Ovary (tissue), 9 donors: ENCODE data around the gene ATP8B4. TPM values are rescaled to one million over a fixed set of nuclear protein-coding genes. Genes with fewer than 3 reads are reported as not detected.

ENCODE experiments used
- DNase-seq, 5 donors: peaks; one replicate each; pipeline ENCODE4 v3.0.0-alpha.2; 2019 to 2020
- H3K27ac ChIP-seq, 2 donors: fragments of 200-600 bp; one replicate each; pipeline versions ENCODE4 v1.5.1 to v1.8.0; 2019 to 2022
- H3K27me3 ChIP-seq: fragments of 200-600 bp; one replicate; pipeline ENCODE4 v1.8.0; 2022
- H3K36me3 ChIP-seq: fragments of 200-600 bp; sonication (generic); one replicate; pipeline ENCODE4 v1.5.1; 2019
- H3K4me1 ChIP-seq: one replicate; pipeline ENCODE4 v1.8.1; 2013; ENCODE audit warnings: mild to moderate bottlenecking, moderate library complexity; ENCODE audit not compliant: insufficient read depth
- H3K4me3 ChIP-seq: fragments of 200-600 bp; sonication (generic); one replicate; pipeline ENCODE4 v1.5.1; 2017
- H3K9me3 ChIP-seq, 2 donors: fragments of 200-600 bp in 1 of 2; sonication (generic) in 1 of 2; one replicate each; pipeline versions ENCODE4 v1.5.1 to v1.8.1; 2013 to 2019; ENCODE audit warnings: mild to moderate bottlenecking in 1 of 2, moderate library complexity in 1 of 2
- CTCF ChIP-seq, 3 donors: fragments of 450-650 bp in 2 of 3; fragments of 200-600 bp in 1 of 3; IDR thresholded peaks; one replicate each; pipeline versions ENCODE4 v1.5.1 to v1.8.0; 2016 to 2022; ENCODE audit warnings: antibody characterized with exemption in 3 of 3, mild to moderate bottlenecking in 1 of 3
- EP300 ChIP-seq: sonication (generic); formaldehyde crosslinking; IDR thresholded peaks from one replicate; pipeline ENCODE4 v1.6.1; 2017; ENCODE audit warnings: antibody characterized with exemption
- POLR2A ChIP-seq: fragments of 450-650 bp; IDR thresholded peaks from one replicate; pipeline ENCODE4 v1.6.1; 2017; ENCODE audit warnings: antibody characterized with exemption, mild to moderate bottlenecking, moderate library complexity
- WGBS, 3 donors: extraction: QIAGEN DNeasy Blood & Tissue Kit in 1 of 3; methylation state at CpG; one replicate each; pipeline versions ENCODE4 v1.1.5 to v1.1.7; 2013 to 2017; 5-methylcytosine and 5-hydroxymethylcytosine counted together
- intact Hi-C, 4 donors: fragments of 100-400 bp; cut with DNase I; formaldehyde crosslinking; loops; one replicate each; pipeline versions ENCODE4 v1.11.0 to v1.15.1; 2022 to 2023
- polyA plus RNA-seq, 2 donors: library from polyadenylated mRNA; stranded (reverse); fragments of 200-250 nt in 1 of 2; fragments of 350-450 nt in 1 of 2; fragmentation: Illumina TruSeq in 1 of 2; extraction: RNeasy Lipid Tissue Mini Kit (QIAGEN cat#74804) in 1 of 2; gene quantifications; one replicate each; pipeline ENCODE4 v1.2.3, GENCODE V29; 2013 to 2014
- total RNA-seq, 7 donors: library from RNA; depleted of rRNA in 2 of 7; stranded (reverse); fragments of >200 nt in 2 of 7; fragmentation: NEBNext Ultra II Directional in 3 of 7; extraction: Animal tissue kit (Norgen Biotek cat#: 25700) in 3 of 7; gene quantifications; one replicate each; pipeline versions ENCODE4 v1.1.0 to v1.2.4, GENCODE V29; 2016 to 2023
- donor health status: DM: no; HTN: no; CAD: no; lungs with moderate emphysema.
- donor health status: DM: no; HTN: no; CAD: no.
- donor health status: Bipolar disorder and iron deficiency.
- donor health status: DM: yes; HTN: yes; CAD: no.
- donor health status: DM: no; HTN: no; CAD: no.
- donor health status: DM: yes; HTN: yes; CAD: no.

Gene ATP8B4
- total and polyA plus RNA-seq, 9 donors, result 3.7 to 14.4 (median 7.1) TPM

- Histone ChIP-seq H3K27ac (no peak overlapping the region), H3K36me3 (no peaks in the 10 kb centered on the region), H3K4me3 (no peak overlapping the region), H3K9me3 (no peaks in the 10 kb centered on the region), H3K27me3 (no peaks in the 10 kb centered on the region), H3K4me1 (no peaks in the 10 kb centered on the region)
- DNase-seq, result no peak
- WGBS, 3 donors, result 74 to 81% (median 76%) methylated on average over 2 of the region's 2 CpGs
- intact Hi-C loops, result loop anchor here (5.0 to 10.0 kb wide), 5 partner anchors 239 to 1279 kb away; partner anchors contain the start of gene FGF7 (in 1 of the 4)
- TF ChIP-seq POLR2A, result no peak
- no peak for TF ChIP-seq EP300
- TF ChIP-seq CTCF (IDR thresholded peaks at IDR 0.05), result no peak
Measured at GRCh38 chr15:50143255-50143860, 24.3 kb upstream of the ATP8B4 start.

GRCh38 chr15:50141856-50142255, 22.8 kb upstream of the ATP8B4 start:
- TF ChIP-seq CTCF (IDR thresholded peaks at IDR 0.05), result no peak
- no peak for TF ChIP-seq EP300
- no peak for TF ChIP-seq POLR2A
- Histone ChIP-seq H3K27me3 (no peaks in the 10 kb centered on the region), H3K4me3 (no peak overlapping the region), H3K36me3 (no peaks in the 10 kb centered on the region), H3K9me3 (no peaks in the 10 kb centered on the region), H3K27ac (no peak overlapping the region), H3K4me1 (no peaks in the 10 kb centered on the region)
- intact Hi-C loops, result loop anchor here (5.0 to 10.0 kb wide), 5 partner anchors 237 to 1277 kb away; partner anchors contain the start of gene FGF7 (in 1 of the 4)
- WGBS, 3 donors, result 81 to 94% (median 93%) methylated on average over 5 of the region's 5 CpGs
- DNase-seq, result no peak

GRCh38 chr15:50140983-50141382, 21.9 kb upstream of the ATP8B4 start:
- Histone ChIP-seq H3K36me3 (no peaks in the 10 kb centered on the region), H3K27ac (no peak overlapping the region), H3K4me3 (no peak overlapping the region), H3K27me3 (no peaks in the 10 kb centered on the region), H3K4me1 (no peaks in the 10 kb centered on the region), H3K9me3 (no peaks in the 10 kb centered on the region)
- intact Hi-C loops, result loop anchor here (5.0 to 10.0 kb wide), 5 partner anchors 236 to 1276 kb away; partner anchors contain the start of gene FGF7 (in 1 of the 4)
- WGBS, 3 donors, result 89 to 91% (median 91%) methylated on average over 3 of the region's 3 CpGs
- DNase-seq, result no peak
- TF ChIP-seq EP300 (no peak), POLR2A (no peak), CTCF (IDR thresholded peaks at IDR 0.05) (no peak)

- Histone ChIP-seq H3K9me3 (no peaks in the 10 kb centered on the region), H3K4me3 (no peak overlapping the region), H3K27ac (no peak overlapping the region), H3K36me3 (no peaks in the 10 kb centered on the region), H3K27me3 (no peaks in the 10 kb centered on the region), H3K4me1 (no peaks in the 10 kb centered on the region)
- intact Hi-C loops, result loop anchor here (5.0 to 10.0 kb wide), 5 partner anchors 235 to 1275 kb away; partner anchors contain the start of gene FGF7 (in 1 of the 4)
- DNase-seq, result no peak
- TF ChIP-seq CTCF (IDR thresholded peaks at IDR 0.05), result no peak
- 0% methylated on average over 1 of the region's 1 CpG for WGBS, 3 donors
Measured at GRCh38 chr15:50140098-50140497, 21.1 kb upstream of the ATP8B4 start.
